Hematopoietic multipotent progenitor cell treated with erythropoietin and hydrocortisone succinate and interleukin-3 and kit ligand, for 4 days (in vitro differentiated cells): ENCODE results near the gene PRR15L.
"Not testable (repeated sequence)": the region's sequence is repeated elsewhere in the genome, so short reads cannot be mapped to it uniquely, and the experiment has no call there.

Source experiments
- DNase-seq: peaks from one replicate; pipeline ENCODE4 v3.0.0-alpha.2; 2015

The PRR15L gene

DNA sequence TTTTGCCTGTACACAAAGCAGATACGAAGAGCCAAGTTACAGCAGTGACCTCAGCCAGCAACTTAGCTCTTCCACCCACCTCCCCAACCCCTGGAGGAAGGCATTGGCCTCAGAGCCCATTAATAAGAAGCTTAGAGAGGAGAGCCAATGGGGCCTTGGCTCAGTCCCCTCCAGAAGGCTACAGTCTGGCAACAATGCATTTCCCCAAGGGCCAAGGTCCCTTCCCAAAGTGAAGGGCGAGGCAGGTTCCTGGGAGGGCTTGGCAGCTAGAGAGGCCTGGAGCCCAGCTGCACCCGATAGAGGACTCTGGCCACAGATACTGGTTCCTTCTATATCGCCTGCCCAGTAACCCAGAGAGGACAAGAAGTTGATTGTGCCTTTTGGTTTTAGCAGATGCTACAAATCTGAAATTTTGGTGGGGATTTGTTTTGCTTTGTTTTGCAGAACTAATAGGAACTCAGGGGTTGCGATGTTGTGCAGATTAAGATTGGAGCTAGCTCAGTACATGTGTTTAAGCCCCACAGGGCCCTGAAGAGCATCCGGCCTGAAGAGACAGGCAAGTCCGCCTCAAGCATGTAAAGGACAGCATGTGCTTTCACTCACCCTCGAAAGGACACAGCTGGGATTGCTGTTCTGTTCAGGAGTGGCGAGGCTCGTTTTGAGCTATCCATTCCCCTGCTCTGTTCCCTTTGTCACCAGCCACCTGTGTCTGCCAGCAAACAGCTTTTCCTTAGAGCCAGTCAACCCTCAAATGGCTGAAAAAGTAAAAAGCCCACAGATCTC, 28.3 kb downstream of the PRR15L start:
- no peak for DNase-seq

DNA sequence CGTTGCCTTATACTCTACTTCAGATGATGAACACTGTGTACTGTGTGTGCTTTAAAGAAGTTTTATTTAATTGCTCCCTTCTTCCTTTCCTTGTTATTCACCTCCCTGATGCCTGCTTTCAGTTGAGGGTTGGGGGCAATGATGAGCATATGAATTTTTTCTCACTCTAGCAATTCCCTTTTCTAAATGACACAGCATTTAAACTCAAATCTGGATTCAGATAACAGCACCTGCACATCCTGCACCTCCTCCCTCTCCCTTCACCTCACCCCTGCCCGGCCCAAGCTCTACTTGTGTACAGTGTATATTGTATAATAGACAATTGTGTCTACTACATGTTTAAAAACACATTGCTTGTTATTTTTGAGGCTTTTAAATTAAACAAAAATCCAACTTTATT, 29.3 kb downstream of the PRR15L start:
- DNase-seq = peak; percentile 57

DNA sequence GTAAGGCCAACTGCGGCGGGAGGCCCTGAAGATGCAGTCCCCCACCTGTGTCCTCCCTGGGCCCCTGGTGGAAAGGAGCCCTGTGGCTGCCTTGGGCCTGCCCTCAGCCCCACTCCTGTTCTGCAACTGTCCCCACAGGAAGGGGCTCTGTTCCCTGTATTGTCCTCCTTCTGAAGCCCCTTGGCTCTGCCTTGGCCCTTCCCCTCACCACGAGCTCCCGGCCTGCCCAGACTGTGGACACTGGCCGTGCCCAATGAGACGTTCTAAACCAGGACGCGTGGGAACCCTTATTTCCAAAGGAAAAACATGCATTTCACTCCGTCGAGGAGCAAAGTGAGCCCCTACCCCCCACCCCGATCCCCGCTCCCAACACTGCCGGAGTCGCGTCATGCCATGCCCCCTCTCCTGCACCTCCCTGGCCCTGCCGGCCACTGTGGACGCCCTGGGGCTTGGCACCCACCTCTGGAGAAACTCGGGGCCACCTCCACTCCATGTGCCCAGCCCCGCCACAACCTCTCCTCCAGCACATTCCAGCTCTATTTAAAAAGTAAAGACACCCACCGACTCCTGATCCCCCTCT, 29.8 kb downstream of the PRR15L start:
- no peak for DNase-seq

DNA sequence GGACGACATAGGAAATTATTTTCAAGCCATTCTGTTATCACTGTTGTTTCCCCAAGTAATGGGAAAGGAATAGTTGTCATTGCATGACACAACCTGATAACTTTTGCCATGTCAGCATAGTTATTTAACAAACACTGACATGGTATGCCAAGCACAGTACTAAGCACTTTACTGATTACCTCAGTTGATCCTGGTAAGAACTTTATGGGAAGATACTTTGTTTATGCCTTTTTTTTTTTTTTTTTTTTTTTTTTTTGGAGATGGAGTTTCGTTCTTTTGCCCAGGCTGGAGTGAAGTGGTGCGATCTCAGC, 32.0 kb downstream of the PRR15L start:
- no peak for DNase-seq

DNA sequence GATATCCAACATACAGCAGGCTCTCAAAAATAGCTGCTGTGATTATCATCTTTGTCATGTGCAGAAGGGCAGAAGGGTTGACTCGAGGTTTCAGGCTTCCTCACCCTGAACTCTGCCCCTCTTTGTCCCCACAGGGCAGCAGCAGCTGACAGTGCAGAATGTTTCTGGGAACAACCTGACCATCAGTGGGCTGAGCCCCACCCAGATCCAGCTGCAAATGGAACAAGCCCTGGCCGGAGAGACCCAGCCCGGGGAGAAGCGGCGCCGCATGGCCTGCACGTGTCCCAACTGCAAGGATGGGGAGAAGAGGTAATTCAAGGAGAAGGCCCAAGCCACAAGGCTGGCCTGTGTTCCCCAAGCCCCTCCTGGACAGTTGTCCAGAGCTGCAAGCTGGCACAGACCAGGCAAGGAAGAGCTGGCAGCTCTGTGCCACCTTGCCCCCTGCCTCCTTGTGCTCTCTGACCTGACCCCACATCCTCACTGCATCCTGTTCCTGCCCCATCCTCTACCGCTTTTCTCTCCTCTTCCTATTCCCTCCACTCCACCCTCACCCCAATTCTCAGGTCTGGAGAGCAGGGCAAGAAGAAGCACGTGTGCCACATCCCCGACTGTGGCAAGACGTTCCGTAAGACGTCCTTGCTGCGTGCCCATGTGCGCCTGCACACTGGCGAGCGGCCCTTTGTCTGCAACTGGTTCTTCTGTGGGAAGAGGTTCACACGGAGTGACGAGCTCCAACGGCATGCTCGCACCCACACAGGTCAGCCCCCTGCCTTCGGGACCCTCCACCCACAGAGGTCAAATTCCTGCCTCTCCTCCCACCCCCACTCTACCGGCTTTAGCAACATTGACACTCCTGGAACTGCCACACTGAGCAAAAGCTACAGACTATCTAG, 32.7 kb downstream of the PRR15L start:
- no peak for DNase-seq

DNA sequence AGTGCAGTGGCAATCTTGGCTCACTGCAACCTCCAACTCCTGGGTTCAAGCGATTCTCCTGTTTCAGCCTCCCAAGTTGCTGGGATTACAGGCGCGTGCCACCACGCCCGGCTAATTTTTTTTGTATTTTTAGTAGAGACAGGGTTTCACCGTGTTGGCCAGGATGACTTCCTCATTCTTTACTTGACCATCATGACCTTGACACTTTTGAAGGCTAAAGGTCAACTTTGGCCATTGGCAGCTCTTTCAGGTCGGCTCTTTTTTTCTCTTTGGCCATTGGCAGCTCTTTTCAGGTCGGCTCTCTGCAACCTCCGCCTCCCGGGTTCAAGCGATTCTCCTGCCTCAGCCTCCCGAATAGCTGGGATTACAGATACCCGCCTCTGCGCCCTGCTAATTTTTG, 37.8 kb downstream of the PRR15L start:
- not testable (repeated sequence) for DNase-seq

DNA sequence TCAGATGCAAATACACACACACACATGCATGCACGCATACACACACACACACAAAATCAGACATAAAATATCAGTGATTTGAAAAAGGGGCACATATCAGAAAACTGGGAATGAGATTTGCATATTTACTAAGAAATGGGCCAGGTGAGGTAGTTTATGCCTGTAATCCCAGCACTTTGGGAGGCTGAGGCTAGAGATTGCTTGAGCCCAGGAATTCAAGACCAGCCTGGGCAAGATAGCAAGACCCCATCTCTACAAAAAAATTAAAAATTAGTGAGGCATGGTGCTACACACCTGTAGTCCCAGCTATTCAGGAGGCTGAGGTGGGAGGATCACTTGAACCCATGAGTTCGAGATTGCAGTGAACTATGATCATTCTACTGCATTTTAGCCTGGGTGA, 38.7 kb downstream of the PRR15L start:
- no peak for DNase-seq

DNA sequence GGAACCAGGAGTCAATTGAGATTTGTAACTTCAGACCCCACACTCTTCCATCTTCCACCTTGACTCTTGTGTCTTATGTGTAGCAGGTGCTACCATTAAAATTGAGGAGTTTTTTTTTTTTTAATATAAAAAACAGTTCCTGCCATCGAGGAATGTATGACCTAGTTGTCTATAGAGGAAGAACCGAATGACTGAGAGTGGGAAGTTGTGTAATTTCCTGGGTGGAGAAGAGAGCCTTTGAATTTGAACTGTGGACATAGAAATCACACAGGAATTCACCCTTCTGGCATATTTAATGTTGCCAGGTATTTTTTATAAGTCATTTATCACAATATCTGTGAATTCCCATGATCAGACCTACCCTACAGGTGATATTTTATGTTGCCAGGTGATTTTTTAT, 39.7 kb downstream of the PRR15L start:
- DNase-seq = no peak

DNA sequence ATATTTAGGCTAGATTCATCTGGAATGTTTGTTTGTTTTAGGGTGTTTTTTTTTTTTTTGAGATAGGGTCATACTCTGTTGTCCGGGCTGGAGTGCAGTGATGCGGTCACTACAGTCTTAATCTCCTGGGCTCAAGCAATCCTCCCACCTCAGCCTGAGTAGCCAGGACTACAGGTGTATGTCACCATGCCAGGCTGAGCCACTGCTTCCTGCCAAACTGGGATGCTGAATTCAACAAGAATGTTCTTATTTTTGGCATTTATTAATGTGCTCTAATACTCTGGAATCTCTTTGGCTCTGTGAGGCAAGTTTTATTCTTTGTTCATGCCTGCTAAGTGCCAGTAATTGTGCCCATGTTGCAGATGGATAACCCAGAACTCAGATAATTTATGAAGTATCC, 40.1 kb downstream of the PRR15L start:
- DNase-seq = no peak

DNA sequence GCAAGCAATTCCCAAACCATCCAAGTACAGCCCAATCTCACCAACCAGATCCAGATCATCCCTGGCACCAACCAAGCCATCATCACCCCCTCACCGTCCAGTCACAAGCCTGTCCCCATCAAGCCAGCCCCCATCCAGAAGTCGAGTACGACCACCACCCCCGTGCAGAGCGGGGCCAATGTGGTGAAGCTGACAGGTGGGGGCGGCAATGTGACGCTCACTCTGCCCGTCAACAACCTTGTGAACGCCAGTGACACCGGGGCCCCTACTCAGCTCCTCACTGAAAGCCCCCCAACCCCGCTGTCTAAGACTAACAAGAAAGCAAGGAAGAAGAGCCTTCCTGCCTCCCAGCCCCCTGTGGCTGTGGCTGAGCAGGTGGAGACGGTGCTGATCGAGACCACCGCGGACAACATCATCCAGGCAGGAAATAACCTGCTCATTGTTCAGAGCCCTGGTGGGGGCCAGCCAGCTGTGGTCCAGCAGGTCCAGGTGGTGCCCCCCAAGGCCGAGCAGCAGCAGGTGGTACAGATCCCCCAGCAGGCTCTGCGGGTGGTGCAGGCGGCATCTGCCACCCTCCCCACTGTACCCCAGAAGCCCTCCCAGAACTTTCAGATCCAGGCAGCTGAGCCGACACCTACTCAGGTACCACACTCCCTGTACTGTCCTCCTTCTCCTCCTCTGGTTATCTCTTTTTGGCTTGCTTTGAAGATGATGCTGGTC, 41.0 kb downstream of the PRR15L start:
- no peak for DNase-seq

DNA sequence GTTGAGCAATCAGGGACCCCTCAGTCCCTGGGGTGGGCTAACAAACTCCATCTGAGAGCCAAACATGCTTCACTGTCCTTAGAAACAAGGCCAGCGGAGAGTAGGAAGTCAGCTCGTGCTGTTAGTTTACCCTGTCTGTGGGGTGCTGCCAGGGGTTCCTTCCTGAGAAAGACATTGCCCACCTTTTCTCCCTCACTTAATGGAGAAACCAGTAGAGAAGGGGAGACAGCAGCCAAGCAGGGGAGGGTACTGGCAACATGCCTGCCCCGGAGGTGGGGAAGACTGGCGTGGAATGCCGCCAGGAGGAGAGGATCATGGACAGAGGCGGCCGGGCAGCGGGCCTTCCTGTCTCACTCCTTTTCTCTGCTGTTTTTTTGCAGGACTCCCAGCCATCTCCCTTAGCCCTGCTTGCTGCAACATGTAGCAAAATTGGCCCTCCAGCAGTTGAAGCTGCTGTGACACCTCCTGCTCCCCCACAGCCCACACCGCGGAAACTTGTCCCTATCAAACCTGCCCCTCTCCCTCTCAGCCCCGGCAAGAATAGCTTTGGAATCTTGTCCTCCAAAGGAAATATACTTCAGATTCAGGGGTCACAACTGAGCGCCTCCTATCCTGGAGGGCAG, 41.8 kb downstream of the PRR15L start:
- DNase-seq = no peak

DNA sequence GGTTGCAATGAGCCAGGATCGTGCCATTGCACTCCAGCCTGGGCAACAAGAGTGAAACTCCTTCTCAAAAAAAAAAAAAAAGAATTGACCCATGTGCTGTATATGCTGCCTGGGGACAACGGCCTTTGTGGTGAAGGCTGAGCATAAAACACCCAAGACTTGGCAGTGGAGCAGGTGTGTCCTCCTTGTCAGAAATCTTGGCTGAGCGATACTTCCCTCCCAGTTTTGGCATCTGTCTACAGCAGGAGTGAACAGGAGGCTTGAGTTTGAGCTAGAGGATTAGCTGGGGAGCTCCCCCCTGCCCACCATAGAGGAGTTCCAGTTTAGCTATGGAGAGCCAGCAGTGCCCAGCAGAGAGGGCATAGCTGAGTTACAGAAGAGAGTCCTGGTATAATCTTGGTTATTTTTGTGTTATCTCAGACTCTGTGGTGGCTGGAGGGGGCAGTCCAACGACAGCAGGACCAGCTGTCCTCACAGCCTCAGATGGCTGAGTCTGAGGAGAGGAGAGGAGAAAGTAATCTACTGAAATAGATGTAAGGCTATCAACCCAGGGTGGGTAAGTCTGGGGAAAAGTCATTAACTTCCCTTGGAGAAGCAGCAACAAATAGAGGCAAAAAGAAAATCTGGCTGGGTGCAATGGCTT, 43.3 kb downstream of the PRR15L start:
- peak; percentile 39 for DNase-seq

DNA sequence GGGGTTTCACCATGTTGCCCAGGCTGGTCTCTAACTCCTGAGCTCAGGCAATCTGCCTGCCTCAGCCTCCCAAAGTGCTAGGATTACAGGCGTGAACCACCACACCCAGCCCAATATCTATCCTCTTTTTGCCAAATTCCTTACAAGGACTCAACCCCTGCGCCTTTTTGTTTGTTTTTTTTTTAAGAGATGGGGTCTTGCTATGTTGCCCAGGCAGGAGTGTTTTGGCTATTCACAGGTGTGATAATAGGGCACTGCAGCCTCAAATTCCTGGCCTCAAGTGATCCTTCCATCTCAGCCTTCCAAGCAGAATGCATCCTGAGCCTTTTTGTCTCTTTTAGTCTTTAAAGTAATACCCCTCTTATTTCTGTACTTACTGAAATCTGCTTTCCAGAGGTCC, 44.6 kb downstream of the PRR15L start:
- no peak for DNase-seq

DNA sequence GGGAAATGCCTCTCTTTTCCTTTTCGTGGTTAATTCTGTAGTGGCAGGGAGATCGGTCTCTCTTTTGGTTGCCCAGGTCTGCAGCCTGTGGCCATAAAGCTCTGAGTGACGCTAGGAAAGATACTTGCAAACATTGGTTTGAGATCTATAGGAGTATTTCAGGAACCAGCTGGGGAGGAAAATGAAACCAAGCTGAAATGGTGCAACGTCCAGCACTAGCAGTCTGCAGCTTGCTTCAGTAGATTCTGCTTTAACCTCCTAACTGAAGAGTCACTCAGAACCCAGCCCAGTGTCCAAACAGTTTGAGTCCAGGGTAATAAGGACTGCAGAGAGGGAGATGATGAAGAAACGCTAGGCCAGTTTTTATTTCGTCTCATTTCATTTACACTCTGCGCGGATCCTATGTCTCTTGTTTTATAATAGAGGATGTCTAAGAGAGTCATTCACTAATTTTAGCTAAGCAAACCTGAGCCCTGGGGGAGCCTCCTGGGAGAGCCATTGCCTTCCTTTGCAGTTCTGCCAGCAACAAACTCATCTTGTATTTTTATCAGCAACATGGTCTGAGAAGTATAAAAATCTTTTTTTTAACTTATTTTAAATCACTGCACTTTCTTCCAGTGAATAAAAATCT, 49.6 kb downstream of the PRR15L start:
- peak; percentile 47 for DNase-seq

DNA sequence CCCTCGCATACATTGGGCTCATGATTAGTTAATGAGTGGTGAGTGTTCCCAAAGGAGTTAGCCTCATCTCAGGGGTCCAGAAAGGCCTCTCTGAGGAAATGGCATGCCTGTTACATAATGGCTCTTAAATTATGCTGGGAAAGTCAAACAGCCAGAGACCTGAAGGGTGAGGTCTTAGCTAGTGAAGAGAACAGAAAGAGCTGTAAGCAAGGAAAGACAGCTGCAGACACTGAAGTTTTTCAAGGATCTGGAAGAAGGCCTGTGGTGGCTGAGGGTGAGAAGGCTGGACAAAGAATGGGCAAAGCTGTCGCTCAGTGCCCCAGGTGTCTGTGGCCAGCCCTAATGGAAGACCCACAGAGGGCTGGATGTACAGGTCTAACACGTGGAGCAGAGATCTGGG, 51.2 kb downstream of the PRR15L start:
- no peak for DNase-seq

DNA sequence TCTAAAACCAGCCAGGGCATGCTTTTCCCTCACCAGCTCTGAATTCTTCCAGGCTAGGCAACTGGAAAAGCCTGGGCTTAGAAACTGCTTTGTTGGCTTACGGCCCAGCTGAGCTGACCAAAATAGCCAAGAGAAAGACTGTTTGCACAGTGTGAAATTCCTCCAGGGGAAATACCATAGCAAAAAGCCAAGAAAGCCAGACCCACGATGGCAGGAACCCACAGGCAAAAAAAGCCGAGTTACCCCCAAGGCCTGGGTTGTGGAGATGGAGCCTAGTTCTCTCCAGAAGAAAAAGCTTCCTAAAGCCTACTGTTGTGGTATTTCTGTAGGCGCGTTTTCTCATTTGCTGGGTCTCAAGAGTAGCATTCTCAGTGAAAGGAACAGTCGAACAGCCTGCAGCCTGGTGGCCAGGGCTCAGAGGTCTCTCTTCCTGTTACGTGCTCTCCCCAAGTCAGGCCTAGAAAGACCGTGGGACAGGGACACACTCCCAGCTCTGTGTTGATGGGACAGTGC, 52.4 kb downstream of the PRR15L start:
- DNase-seq = no peak

DNA sequence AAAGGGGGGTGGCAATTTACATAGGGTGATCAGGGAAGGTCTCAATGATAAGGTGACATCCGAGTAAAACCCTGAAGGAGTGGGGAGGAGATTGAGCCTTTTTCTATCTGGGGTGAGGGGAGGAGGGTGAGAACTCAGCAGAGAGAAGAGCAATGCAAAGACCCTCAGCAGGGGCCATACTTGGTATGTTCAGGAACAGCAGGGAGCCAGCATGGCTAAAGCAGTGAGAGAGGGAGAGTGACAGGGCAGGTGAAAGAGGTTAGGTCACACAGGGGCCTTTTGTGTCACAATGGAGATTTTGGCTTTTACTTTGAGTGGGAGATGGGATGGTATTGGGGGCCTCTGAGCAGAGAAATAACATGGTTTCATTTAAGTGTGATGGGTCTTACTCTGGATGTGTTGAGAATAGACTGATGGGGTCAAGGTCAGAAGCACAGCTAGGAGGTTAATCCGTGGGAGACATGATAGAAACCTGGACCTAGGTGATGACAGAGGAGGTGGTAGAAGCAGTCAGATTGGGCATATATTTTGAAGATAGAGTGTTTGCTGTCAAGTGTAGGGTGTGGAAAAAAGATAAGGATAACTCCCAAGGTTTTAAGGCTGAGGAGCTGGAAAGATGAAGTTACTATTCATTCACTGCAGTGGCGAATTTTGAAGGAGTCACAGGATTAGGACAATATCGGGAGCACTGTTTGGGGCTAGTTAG, 55.5 kb downstream of the PRR15L start:
- no peak for DNase-seq
